Measurements from ENCODE around the gene BLMH.
"Not testable (repeated sequence)": the region's sequence is repeated elsewhere in the genome, so short reads cannot be mapped to it uniquely, and the experiment has no call there.

BLMH gene

GRCh38 chr17:30234296-30234695 is 57.4 kb downstream of the BLMH start:
- no peak overlapping the region for H3K27ac ChIP-seq
- no peak for DNase-seq (ENCODE audit: low read depth, low spot score)

- no peak overlapping the region for H3K27ac ChIP-seq
- DNase-seq (ENCODE audit: low read depth, low spot score), result no peak
Observed at GRCh38 chr17:30232824-30233427, 58.8 kb downstream of the BLMH start.

- no peak overlapping the region for H3K27ac ChIP-seq
- DNase-seq (ENCODE audit: low read depth, low spot score), result no peak
Observed at GRCh38 chr17:30232015-30232823, 59.5 kb downstream of the BLMH start.

- H3K27ac ChIP-seq, result peak overlapping the region; percentile 35
- no peak for DNase-seq (ENCODE audit: low read depth, low spot score)
Observed at GRCh38 chr17:30230596-30231125, 61.1 kb downstream of the BLMH start.

- H3K27ac ChIP-seq; DNase-seq (ENCODE audit: low read depth, low spot score): not testable (repeated sequence)
Observed at GRCh38 chr17:30230009-30230408, 61.7 kb downstream of the BLMH start.

- DNase-seq (ENCODE audit: low read depth, low spot score), result no peak
- peak overlapping the region; percentile 32 for H3K27ac ChIP-seq
Observed at GRCh38 chr17:30229012-30229411, 62.7 kb downstream of the BLMH start.

GRCh38 chr17:30228011-30228410 is 63.7 kb downstream of the BLMH start:
- H3K27ac ChIP-seq, result no peak overlapping the region
- no peak for DNase-seq (ENCODE audit: low read depth, low spot score)

GRCh38 chr17:30226878-30227277 is 64.9 kb downstream of the BLMH start:
- no peak overlapping the region for H3K27ac ChIP-seq
- DNase-seq (ENCODE audit: low read depth, low spot score), result no peak

GRCh38 chr17:30225919-30226553 is 65.7 kb downstream of the BLMH start:
- no peak overlapping the region for H3K27ac ChIP-seq
- no peak for DNase-seq (ENCODE audit: low read depth, low spot score)

- peak; percentile 16 for DNase-seq (ENCODE audit: low read depth, low spot score)
Observed at GRCh38 chr17:30225112-30225511, 66.6 kb downstream of the BLMH start.

GRCh38 chr17:30224419-30224960 is 67.3 kb downstream of the BLMH start:
- no peak for DNase-seq (ENCODE audit: low read depth, low spot score)
- H3K27ac ChIP-seq, result no peak overlapping the region

More at GRCh38 chr17:30225112-30225511, 66.6 kb downstream of the BLMH start:
- no peak overlapping the region for H3K27ac ChIP-seq

- no peak for DNase-seq (ENCODE audit: low read depth, low spot score)
- H3K27ac ChIP-seq, result no peak overlapping the region
Observed at GRCh38 chr17:30222721-30223175, 69.0 kb downstream of the BLMH start.

- no peak overlapping the region for H3K27ac ChIP-seq
- no peak for DNase-seq (ENCODE audit: low read depth, low spot score)
Observed at GRCh38 chr17:30222251-30222650, 69.5 kb downstream of the BLMH start.

GRCh38 chr17:30221346-30221745 is 70.4 kb downstream of the BLMH start:
- H3K27ac ChIP-seq, result no peak overlapping the region
- DNase-seq (ENCODE audit: low read depth, low spot score), result no peak

GRCh38 chr17:30220414-30220813 is 71.3 kb downstream of the BLMH start:
- no peak overlapping the region for H3K27ac ChIP-seq
- no peak for DNase-seq (ENCODE audit: low read depth, low spot score)

- H3K27ac ChIP-seq, result no peak overlapping the region
- no peak for DNase-seq (ENCODE audit: low read depth, low spot score)
Observed at GRCh38 chr17:30219833-30220232, 71.9 kb downstream of the BLMH start.

- H3K27ac ChIP-seq, result no peak overlapping the region
- DNase-seq (ENCODE audit: low read depth, low spot score), result no peak
Observed at GRCh38 chr17:30219315-30219714, 72.4 kb downstream of the BLMH start.

GRCh38 chr17:30218799-30219198 is 72.9 kb downstream of the BLMH start:
- no peak overlapping the region for H3K27ac ChIP-seq
- DNase-seq (ENCODE audit: low read depth, low spot score), result no peak

GRCh38 chr17:30217746-30218245 is 73.9 kb downstream of the BLMH start:
- H3K27ac ChIP-seq, result no peak overlapping the region
- DNase-seq (ENCODE audit: low read depth, low spot score), result no peak

- no peak overlapping the region for H3K27ac ChIP-seq
- no peak for DNase-seq (ENCODE audit: low read depth, low spot score)
Observed at GRCh38 chr17:30217054-30217453, 74.7 kb downstream of the BLMH start.

Data from epithelial cell of prostate (primary cell).